ENCODE measurements around the gene DUSP1. TPM values are rescaled to one million over a fixed set of nuclear protein-coding genes. Genes with fewer than 3 reads are reported as not detected.
A peak's percentile ranks its signal among the peaks of the same experiment; 100 is the strongest.

DUSP1 gene
- total and polyA plus RNA-seq, 2 of the 13 experiments (the other 11 are each of a cell fraction or from before 2014, with no cell fraction given), result 27.1 to 55.5 TPM

GRCh38 chr5:172777881-172778814, 7.2 kb upstream of the DUSP1 start (continued):
- TF ChIP-seq, protein P1, sequence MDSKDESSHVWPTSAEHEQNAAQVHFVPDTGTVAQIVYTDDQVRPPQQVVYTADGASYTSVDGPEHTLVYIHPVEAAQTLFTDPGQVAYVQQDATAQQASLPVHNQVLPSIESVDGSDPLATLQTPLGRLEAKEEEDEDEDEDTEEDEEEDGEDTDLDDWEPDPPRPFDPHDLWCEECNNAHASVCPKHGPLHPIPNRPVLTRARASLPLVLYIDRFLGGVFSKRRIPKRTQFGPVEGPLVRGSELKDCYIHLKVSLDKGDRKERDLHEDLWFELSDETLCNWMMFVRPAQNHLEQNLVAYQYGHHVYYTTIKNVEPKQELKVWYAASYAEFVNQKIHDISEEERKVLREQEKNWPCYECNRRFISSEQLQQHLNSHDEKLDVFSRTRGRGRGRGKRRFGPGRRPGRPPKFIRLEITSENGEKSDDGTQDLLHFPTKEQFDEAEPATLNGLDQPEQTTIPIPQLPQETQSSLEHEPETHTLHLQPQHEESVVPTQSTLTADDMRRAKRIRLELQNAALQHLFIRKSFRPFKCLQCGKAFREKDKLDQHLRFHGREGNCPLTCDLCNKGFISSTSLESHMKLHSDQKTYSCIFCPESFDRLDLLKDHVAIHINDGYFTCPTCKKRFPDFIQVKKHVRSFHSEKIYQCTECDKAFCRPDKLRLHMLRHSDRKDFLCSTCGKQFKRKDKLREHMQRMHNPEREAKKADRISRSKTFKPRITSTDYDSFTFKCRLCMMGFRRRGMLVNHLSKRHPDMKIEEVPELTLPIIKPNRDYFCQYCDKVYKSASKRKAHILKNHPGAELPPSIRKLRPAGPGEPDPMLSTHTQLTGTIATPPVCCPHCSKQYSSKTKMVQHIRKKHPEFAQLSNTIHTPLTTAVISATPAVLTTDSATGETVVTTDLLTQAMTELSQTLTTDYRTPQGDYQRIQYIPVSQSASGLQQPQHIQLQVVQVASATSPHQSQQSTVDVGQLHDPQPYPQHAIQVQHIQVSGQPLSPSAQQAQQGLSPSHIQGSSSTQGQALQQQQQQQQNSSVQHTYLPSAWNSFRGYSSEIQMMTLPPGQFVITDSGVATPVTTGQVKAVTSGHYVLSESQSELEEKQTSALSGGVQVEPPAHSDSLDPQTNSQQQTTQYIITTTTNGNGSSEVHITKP (CRISPR knock-in tag; IDR thresholded peaks at IDR 0.05; ENCODE audit: low read depth), result peak; percentile 81
- peak; percentile 79 for TF ChIP-seq CEBPG (CRISPR knock-in tag; IDR thresholded peaks at IDR 0.05)
- TF ChIP-seq CHD4 (IDR thresholded peaks at IDR 0.05; ENCODE audit: borderline replicate concordance, low read length), result 0 out of 2 replicates have a peak, but pooled peaks have one; percentile 73
- TF ChIP-seq, protein P2, sequence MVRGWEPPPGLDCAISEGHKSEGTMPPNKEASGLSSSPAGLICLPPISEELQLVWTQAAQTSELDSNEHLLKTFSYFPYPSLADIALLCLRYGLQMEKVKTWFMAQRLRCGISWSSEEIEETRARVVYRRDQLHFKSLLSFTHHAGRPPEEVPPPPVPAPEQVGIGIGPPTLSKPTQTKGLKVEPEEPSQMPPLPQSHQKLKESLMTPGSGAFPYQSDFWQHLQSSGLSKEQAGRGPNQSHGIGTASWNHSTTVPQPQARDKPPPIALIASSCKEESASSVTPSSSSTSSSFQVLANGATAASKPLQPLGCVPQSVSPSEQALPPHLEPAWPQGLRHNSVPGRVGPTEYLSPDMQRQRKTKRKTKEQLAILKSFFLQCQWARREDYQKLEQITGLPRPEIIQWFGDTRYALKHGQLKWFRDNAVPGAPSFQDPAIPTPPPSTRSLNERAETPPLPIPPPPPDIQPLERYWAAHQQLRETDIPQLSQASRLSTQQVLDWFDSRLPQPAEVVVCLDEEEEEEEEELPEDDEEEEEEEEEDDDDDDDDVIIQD (CRISPR knock-in tag; IDR thresholded peaks at IDR 0.05; ENCODE audit: low read depth), result peak; percentile 52; the same call in 1 of the 2 replicates
- no peak for TF ChIP-seq STAT5B (CRISPR knock-in tag; IDR thresholded peaks at IDR 0.05)
- peak; percentile 89 for TF ChIP-seq JUNB (CRISPR knock-in tag; IDR thresholded peaks at IDR 0.05; ENCODE audit: borderline replicate concordance)
- TF ChIP-seq FOSL1 (CRISPR knock-in tag; IDR thresholded peaks at IDR 0.05; ENCODE audit: borderline replicate concordance), result peak; percentile 80
- 0 out of 2 replicates have a peak, but pooled peaks have one; percentile 49 for TF ChIP-seq YEATS4 (CRISPR knock-in tag; IDR thresholded peaks at IDR 0.05; ENCODE audit: borderline replicate concordance)
- TF ChIP-seq ZFX (CRISPR knock-in tag; IDR thresholded peaks at IDR 0.05; ENCODE audit: low read depth), result peak; percentile 85
- TF ChIP-seq, protein P3, sequence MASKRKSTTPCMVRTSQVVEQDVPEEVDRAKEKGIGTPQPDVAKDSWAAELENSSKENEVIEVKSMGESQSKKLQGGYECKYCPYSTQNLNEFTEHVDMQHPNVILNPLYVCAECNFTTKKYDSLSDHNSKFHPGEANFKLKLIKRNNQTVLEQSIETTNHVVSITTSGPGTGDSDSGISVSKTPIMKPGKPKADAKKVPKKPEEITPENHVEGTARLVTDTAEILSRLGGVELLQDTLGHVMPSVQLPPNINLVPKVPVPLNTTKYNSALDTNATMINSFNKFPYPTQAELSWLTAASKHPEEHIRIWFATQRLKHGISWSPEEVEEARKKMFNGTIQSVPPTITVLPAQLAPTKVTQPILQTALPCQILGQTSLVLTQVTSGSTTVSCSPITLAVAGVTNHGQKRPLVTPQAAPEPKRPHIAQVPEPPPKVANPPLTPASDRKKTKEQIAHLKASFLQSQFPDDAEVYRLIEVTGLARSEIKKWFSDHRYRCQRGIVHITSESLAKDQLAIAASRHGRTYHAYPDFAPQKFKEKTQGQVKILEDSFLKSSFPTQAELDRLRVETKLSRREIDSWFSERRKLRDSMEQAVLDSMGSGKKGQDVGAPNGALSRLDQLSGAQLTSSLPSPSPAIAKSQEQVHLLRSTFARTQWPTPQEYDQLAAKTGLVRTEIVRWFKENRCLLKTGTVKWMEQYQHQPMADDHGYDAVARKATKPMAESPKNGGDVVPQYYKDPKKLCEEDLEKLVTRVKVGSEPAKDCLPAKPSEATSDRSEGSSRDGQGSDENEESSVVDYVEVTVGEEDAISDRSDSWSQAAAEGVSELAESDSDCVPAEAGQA (IDR thresholded peaks at IDR 0.05; ENCODE audit: low read depth), result peak; percentile 61; the same call in 1 of the 2 replicates
- TF ChIP-seq, protein P3 (CRISPR knock-in tag; IDR thresholded peaks at IDR 0.05; ENCODE audit: borderline replicate concordance), result no peak
- peak; percentile 74; the same call in 1 of the 2 replicates for TF ChIP-seq ZNF619 (CRISPR knock-in tag; IDR thresholded peaks at IDR 0.05)
- no peak for TF ChIP-seq ZFP36L2 (CRISPR knock-in tag; IDR thresholded peaks at IDR 0.05)
